ENCODE measurements around the gene SYDE2.
A peak's percentile ranks its signal among the peaks of the same experiment; 100 is the strongest.

DNA sequence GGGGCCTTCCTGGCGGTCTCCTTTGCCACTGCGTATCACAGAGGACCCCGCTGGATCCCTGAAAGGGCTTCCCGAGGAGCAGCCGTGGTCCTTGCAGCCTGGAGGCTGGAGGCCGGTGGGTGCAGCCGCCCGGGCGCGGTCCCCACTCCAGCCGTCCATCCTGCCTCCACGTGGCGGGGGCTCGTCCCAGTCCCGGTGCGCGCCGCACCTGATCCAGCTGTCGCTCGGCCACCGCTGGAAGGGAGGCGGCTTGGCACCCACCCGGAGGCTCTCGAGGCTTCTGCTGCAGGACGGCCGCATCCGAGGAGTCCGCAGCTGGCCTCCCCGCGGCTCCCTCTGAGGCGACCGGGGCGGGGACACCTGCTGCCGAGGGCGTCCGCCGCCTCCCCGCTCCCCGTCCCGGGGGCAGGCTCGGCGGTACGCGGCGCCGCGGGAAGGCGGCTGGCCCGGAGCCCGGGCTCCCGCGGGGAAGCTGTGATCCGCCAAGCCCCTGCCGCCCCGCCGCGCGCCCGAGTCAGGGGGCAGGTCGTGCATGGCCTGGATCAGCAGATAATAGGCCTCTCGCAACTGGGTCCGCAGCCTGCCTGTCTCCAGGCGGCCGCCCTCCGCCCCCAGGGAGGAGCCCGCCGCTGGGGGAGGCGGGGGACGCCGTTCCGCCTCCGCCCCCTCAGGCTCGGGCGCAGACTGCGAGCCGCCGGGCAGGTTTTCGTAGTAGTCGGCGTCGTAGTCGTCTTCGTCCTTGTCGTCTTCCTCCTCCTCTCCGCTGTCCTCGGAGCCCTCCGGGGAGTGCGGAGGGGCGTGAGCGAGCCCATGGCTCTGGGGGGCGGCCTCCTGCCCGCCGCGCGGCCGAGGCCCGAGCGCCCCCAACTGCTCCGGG, at the start of gene SYDE2:
- TF ChIP-seq, protein P1, sequence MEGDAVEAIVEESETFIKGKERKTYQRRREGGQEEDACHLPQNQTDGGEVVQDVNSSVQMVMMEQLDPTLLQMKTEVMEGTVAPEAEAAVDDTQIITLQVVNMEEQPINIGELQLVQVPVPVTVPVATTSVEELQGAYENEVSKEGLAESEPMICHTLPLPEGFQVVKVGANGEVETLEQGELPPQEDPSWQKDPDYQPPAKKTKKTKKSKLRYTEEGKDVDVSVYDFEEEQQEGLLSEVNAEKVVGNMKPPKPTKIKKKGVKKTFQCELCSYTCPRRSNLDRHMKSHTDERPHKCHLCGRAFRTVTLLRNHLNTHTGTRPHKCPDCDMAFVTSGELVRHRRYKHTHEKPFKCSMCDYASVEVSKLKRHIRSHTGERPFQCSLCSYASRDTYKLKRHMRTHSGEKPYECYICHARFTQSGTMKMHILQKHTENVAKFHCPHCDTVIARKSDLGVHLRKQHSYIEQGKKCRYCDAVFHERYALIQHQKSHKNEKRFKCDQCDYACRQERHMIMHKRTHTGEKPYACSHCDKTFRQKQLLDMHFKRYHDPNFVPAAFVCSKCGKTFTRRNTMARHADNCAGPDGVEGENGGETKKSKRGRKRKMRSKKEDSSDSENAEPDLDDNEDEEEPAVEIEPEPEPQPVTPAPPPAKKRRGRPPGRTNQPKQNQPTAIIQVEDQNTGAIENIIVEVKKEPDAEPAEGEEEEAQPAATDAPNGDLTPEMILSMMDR (IDR thresholded peaks at IDR 0.05): no peak
- peak; percentile 77 for TF ChIP-seq POLR2A (IDR thresholded peaks at IDR 0.05; ENCODE audit: low read depth)
- peak; percentile 80 to 95 for TF ChIP-seq POLR2AphosphoS5 (IDR thresholded peaks at IDR 0.05)
- no peak for TF ChIP-seq EP300 (IDR thresholded peaks at IDR 0.05)
